ELR (cell line): ENCODE measurements around the gene TRDMT1.
A peak's percentile ranks its signal among the peaks of the same experiment; 100 is the strongest.

Experiments
- DNase-seq: peaks from one replicate; pipeline ENCODE4 v3.0.0-alpha.2; 2015; ENCODE audit warnings: low read depth

The TRDMT1 gene, protein sequence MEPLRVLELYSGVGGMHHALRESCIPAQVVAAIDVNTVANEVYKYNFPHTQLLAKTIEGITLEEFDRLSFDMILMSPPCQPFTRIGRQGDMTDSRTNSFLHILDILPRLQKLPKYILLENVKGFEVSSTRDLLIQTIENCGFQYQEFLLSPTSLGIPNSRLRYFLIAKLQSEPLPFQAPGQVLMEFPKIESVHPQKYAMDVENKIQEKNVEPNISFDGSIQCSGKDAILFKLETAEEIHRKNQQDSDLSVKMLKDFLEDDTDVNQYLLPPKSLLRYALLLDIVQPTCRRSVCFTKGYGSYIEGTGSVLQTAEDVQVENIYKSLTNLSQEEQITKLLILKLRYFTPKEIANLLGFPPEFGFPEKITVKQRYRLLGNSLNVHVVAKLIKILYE

DNA sequence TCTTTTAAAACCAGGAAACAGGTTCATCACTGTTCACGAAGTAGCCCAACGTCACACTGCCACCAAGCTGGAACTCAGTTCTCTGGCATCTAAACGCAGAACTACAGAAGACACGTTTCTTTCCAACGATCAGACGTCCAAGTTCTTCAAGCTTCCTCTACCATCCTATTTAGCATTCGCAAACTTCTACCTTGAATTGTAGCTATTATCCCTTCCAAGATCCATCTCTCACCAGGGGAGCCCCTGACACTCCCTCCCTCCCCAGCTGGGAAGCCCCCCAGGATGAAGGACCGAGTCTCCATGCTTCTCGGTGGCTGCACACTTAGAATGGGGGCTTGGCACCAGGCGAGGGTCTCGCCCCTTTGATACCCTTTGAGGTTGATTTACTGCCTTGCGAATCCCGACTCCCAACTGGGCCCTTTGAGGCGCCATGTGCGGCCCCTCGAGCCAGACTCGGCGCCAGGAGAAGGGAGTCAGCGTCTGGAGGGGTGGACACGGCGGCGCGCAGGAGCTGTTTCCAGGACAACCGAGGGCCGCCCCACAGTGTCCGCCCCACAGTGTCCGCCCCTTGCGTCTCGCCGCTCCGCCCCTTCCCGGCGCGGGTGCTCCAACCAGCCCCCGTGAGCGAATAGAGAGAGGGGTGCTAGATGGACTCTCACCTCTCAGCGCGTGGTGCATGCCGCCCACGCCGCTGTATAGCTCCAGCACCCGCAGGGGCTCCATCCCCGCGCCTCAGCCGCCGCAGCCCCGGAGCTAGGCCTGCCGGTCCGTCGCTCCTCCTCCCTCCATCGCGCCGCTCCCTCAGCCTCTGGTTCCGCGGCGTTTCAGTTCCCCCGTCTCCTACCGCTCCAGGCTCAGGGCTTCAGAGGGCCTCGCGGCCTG is at the start of gene TRDMT1:
TSS of gene TRDMT1 (minus strand) at position 761 of the 882 bp plus-strand sequence. CDS start at position 723, 38 bp downstream.
- peak; percentile 95 for DNase-seq

DNA sequence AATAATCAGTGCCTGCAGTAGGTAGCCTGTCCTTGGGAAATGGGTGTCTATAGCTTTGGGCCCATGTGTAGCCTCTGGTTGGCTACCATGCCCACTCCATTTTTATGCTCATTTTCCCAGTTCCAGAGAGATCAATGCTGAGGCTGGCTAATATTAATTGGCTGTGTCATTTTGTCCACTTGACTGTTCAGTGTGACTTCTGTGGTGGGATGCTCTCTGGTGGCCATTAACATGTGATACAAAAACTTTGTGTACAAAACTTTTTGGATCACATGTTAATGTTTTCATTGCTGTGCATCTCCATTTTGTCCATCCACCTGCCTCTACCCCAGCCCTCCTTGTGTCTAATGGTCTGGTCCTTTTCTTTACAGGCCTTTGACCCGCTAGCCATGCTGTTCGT is 49.3 kb upstream of the TRDMT1 start:
- peak; percentile 23 for DNase-seq

DNA sequence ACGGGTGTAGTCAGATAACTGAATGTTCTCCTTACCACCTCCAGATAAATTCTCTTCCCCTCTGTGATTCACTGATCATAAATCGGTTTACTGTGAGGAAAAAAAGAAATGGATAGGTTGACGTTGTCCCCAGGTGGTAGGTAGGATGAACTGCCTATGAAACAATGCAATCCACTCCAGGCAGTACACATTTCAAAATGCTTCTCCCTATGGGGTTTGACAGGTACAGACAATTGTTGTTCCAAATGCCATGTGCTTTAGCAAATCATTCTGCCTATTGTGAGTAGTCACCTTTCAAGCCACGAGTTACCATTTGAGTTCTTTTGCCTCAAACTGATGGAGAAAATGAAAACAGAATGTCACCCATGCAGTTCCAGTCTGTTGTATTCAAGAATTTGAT is 48.3 kb upstream of the TRDMT1 start:
- peak; percentile 69 for DNase-seq

GRCh38 chr10:17248964-17249363 is 47.5 kb upstream of the TRDMT1 start:
- no peak for DNase-seq

DNA sequence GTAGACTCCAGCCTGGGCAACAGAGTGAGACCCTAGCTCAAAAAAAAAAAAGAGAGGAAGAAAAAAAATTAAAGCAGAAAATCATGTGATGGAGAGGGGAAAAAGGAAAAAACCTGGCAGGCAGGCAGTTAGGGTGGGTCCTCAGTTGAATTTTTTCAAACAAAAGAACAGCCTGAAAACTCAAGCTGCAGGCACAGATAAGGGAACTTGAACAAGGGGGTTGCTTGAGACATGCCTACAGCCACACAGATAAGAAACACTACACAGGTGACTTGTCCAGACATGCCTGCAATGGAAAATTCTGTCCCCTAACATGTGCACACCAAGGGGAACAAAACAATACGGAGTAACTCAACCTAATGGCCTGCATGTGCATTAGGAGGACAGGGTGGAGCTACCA is 45.7 kb upstream of the TRDMT1 start:
- DNase-seq, result no peak

DNA sequence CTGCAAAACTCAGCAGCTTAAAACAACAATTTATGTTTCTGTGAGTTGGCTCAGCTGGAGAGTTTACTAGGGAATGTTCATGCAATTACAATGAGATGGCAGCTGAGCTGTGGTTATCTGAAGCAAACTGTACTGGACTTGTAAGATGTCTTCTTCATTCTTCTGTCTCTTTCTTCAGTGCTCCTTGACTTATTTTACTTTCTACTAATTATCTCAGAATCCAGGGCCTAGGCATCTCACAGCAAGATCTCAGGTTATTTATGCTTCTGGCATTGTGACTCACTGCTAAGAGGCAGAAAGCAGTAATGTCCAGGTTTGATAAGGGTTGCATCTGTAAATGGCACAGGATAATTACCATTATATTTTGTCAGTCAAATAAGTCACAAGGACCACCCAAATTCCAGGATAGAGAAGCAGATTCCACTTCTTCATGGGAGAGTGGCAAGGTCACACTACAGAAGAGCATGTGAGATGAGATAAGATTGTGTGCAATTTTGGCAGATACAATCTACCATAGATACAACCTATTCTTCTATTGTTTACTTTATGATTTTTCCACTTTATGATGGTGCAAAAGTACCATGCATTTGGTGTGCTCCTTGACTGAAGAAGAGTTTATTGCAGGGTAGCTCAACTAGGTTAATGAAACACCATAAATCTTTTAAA is 43.4 kb upstream of the TRDMT1 start:
- peak; percentile 16 for DNase-seq

GRCh38 chr10:17241611-17242333 is 40.3 kb upstream of the TRDMT1 start:
- DNase-seq, result no peak

DNA sequence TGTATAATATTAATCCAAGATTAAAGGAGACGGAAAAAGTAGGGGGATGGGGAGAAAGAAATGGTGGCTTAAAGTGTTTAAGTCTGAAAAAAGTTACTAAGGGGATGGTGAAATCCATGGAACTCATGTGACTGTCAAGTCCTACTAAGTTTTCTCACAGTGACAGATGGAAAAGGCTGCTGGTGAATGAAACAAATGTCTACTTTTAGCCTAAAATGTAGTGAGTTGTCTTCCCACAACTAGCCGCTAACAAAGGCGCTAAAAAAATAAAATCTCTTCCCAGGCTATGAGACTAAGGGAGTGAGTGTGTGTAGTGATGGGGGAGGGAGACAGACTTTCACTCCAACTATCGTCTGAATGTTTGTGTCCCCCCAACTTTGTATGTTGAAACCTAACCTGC is 39.1 kb upstream of the TRDMT1 start:
- no peak for DNase-seq

GRCh38 chr10:17240096-17240495 is 38.6 kb upstream of the TRDMT1 start:
- DNase-seq, result no peak

DNA sequence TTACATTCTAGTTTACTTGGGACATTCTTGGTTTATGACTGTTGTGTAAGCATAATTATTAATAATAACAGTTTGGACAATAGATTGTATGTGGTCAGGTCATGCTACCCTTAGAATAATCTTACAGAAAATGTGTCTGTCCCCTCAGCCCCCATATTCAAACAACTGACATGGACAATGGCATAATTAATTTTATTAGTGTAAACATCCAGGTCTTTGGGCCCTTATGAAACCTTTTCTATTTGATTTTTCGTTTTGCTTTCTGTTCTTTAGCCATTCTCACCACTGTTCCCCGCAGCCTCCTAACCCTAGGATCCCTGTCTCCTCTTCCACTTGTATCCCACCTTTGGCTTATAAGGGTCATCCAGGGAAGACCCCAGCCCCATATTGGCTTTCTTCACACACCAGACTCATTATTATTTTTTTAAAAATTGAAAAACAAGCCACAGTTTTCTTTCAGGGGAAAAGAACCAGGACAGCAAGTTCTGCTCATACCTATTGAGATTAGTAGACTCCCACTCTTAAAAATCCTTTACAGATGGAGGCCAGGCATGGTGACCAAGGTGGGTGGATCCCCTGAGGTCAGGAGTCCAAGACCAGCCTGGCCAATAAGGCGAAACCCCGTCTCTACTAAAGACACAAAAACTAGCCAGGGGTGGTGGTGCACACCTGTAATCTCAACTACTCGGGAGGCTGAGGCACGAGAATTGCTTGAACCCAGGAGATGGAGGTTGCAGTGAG is 38.0 kb upstream of the TRDMT1 start:
- DNase-seq, result no peak

- DNase-seq, result peak; percentile 89
These were observed 37.2 kb upstream of the TRDMT1 start for GRCh38 chr10:17238445-17239291.

DNA sequence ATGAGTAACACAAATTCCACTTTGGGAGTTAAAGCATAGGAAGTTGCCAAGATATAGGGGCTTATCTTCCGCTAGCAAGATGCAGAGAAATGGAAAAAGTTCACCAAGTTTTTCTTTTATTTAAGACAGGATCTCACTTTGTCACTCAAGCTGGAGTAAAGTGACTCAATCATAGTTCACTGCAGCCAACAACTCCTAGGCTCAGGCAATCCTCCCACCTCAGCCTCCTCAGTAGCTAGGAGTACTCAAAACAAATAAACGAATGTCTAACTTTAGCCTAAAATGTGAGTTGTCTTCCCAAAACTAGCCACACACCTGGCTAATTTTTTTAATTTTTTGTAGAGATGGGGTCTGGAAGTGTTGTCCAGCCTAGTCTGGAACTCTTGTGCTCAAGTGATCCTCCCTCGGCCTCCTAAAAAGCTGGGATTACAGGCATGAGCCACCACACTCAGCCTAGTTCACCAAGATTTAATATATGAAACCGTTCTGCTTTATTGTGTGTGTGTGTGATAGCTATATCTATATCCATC is 36.5 kb upstream of the TRDMT1 start:
- DNase-seq, result peak; percentile 76

GRCh38 chr10:17237149-17237527 is 35.7 kb upstream of the TRDMT1 start:
- DNase-seq, result no peak

DNA sequence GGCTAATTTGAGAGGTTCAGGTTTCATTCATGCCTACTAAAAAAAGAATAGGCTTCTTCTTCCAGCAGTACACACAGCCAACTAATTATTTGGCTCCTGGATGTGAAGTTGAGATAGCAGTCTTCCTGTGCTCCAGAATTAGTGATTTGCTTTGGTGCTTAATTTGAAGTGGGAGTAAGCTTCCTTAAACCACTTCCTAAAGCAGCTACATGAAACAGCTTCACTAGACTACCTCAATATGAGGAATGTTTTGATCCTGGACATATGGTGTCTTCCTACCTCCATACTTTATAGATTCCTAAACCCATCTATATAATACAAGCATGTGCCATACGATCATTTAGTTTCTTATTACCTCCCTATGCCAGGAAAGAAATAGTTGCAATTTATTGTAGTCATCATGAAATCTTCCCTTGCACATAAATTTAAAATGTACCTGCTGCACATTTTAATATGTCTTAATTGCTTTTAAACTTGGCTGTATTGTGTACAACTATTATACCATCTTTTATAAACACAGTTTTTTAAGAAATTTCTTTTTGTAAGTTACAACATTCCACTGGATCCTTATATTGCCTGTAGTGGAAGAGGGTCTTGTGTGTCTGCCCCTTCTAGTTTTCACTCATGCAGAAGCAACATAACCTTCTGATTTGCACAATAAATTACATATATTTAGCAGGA is 35.1 kb upstream of the TRDMT1 start:
- DNase-seq, result peak; percentile 24

DNA sequence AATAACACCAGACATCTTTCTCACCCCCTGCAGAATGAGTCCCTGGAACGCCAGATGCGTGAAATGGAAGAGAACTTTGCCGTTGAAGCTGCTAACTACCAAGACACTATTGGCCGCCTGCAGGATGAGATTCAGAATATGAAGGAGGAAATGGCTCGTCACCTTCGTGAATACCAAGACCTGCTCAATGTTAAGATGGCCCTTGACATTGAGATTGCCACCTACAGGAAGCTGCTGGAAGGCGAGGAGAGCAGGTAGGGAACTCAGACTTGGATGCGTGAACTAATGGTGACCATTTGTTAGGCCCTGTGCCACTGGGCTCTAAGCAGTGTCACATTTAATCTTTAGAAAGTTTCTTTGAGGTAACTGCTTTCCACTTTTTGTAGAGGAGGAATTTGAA is 33.7 kb upstream of the TRDMT1 start:
- peak; percentile 67 for DNase-seq

DNA sequence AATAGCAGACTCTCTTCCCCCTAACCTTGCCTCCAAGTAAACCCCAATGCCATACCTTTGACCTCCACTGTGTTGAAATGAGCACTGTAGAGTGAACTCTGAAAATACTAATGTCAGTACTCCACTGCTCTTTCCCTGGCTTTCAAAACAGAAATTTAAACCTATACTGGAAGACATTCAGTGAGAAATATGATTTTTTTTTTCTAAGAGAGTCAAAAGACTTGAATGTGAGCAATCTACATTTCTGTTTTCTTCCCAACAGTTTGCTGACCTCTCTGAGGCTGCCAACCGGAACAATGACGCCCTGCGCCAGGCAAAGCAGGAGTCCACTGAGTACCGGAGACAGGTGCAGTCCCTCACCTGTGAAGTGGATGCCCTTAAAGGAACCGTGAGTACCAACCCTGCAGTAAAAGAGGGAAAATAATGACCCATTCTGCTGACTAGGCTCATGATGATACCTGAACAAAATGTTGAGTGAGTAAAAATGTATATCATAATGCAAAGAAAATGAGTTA is 33.0 kb upstream of the TRDMT1 start:
- peak; percentile 46 for DNase-seq

- DNase-seq, result peak; percentile 47
These were observed 32.0 kb upstream of the TRDMT1 start for GRCh38 chr10:17233286-17233991.

DNA sequence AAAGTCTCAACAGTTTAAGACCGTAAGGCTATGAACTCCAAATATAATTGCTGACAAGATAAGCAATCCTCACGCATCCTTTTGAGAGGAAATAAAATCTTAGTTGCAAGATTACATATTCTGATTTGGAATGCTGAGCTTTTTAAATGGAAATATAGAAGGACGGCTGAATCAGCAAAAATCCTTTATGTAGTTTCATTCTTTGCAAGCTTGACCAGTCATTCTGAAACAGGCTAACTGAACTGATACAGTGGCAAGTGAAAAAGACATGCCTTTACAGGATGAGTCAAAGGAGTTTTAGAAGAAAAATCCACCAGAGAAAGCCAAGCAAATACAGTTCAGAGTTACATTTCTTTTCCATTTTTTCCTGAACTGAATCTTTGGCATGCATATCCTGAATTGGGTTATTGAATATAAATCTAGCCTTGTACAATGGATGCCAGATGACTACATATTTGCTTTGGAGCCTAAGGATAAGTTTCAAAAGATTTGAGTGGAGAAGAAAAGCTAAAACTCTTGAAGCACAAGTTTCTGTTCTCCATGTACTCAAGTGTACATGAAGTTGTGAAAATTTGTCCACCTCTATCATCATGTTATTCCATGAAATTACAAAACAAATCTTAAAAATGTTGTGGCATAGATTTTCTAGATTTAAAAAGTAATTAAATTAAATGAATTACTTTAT is 30.9 kb upstream of the TRDMT1 start:
- DNase-seq, result peak; percentile 67
